ENCODE data around the gene LLCFC1. TPM values are rescaled to one million over a fixed set of nuclear protein-coding genes. Genes with fewer than 3 reads are reported as not detected.

LLCFC1 gene
- total and polyA plus RNA-seq, 2 donors from 2014 or later = not detected

- H3K4me3 ChIP-seq (ENCODE audit: low read length in 3 of 3) = no peak overlapping the region
- no peaks in the 10 kb centered on the region for H3K9me3 ChIP-seq (ENCODE audit: control insufficient read depth in 2 of 3, insufficient read depth in 1 of 3, low read length in 3 of 3)
- no peak overlapping the region for H3K9ac ChIP-seq (ENCODE audit: low read length in 3 of 3)
- no peak for TF ChIP-seq CTCF (IDR thresholded peaks at IDR 0.05; ENCODE audit: borderline replicate concordance, extremely low read depth, insufficient read depth)
- no peaks in the 10 kb centered on the region for H3K36me3 ChIP-seq (ENCODE audit: control insufficient read depth in 2 of 3, insufficient read depth in 3 of 3, low read length in 3 of 3)
- H3K27me3 ChIP-seq (ENCODE audit: control insufficient read depth, insufficient read depth, low read length) = no peaks in the 10 kb centered on the region
- no peak overlapping the region for H3K27ac ChIP-seq (ENCODE audit: low read depth in 2 of 2, low read length in 2 of 2)
- intact Hi-C loops (cut with DNase I) = no loop called here
- peaks cover 0 to 2% (median 0%) of the 10 kb centered on the region in 3 donors for H3K4me1 ChIP-seq (ENCODE audit: control insufficient read depth in 2 of 3, insufficient read depth in 2 of 3, low read depth in 1 of 3, low read length in 3 of 3)
- no peak for DNase-seq
- FAIRE-seq = no peak
These were observed 25.2 kb upstream of the LLCFC1 start for GRCh38 chr7:142914121-142914520.

DNA sequence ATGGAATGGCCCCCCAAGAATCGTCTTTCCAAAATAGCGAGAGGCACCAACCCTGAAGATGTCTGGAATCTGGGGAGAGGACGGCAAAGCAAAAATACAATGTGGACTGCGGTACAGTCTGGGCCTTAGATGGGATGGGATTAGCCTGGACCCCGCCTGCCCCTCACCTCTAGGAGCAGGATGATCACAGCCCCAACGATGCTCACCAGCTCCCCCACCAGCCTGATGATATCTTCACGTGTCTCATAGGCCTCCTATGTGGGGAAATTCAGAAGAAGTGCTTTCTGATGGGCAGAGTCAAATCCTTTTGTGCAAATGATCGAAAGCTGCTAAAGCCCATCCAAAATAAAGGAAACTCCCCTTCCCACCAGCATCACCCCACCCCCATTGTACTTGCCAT lies 24.0 kb upstream of the LLCFC1 start:
- intact Hi-C loops (cut with DNase I) = no loop called here
- FAIRE-seq = no peak

GRCh38 chr7:142916508-142916907 lies 22.8 kb upstream of the LLCFC1 start:
- no peak for TF ChIP-seq CTCF (IDR thresholded peaks at IDR 0.05; ENCODE audit: borderline replicate concordance, extremely low read depth, insufficient read depth)
- no peak overlapping the region for H3K27ac ChIP-seq (ENCODE audit: low read depth in 2 of 2, low read length in 2 of 2)
- no peak overlapping the region for H3K9ac ChIP-seq (ENCODE audit: low read length in 3 of 3)
- FAIRE-seq (no peak), DNase-seq (peak in 4 of 5 donors; percentile 26 to 76 (median 55))
- no peaks in the 10 kb centered on the region for H3K27me3 ChIP-seq (ENCODE audit: control insufficient read depth, insufficient read depth, low read length)
- H3K4me3 ChIP-seq (ENCODE audit: low read length in 3 of 3) = no peak overlapping the region
- intact Hi-C loops (cut with DNase I) = no loop called here
- H3K36me3 ChIP-seq (ENCODE audit: control insufficient read depth in 2 of 3, insufficient read depth in 3 of 3, low read length in 3 of 3) = no peaks in the 10 kb centered on the region
- peaks cover 0 to 2% (median 0%) of the 10 kb centered on the region in 3 donors for H3K4me1 ChIP-seq (ENCODE audit: control insufficient read depth in 2 of 3, insufficient read depth in 2 of 3, low read depth in 1 of 3, low read length in 3 of 3)
- H3K9me3 ChIP-seq (ENCODE audit: control insufficient read depth in 2 of 3, insufficient read depth in 1 of 3, low read length in 3 of 3) = no peaks in the 10 kb centered on the region

More for the DNA sequence above, 24.0 kb upstream of the LLCFC1 start:
- no peak for DNase-seq
- H3K36me3 ChIP-seq (ENCODE audit: control insufficient read depth in 2 of 3, insufficient read depth in 3 of 3, low read length in 3 of 3) = no peaks in the 10 kb centered on the region
- no peak for TF ChIP-seq CTCF (IDR thresholded peaks at IDR 0.05; ENCODE audit: borderline replicate concordance, extremely low read depth, insufficient read depth)
- H3K9me3 ChIP-seq (ENCODE audit: control insufficient read depth in 2 of 3, insufficient read depth in 1 of 3, low read length in 3 of 3) = no peaks in the 10 kb centered on the region
- H3K27me3 ChIP-seq (ENCODE audit: control insufficient read depth, insufficient read depth, low read length) = no peaks in the 10 kb centered on the region
- H3K9ac ChIP-seq (ENCODE audit: low read length in 3 of 3) = no peak overlapping the region
- H3K4me1 ChIP-seq (ENCODE audit: control insufficient read depth in 2 of 3, insufficient read depth in 2 of 3, low read depth in 1 of 3, low read length in 3 of 3) = peaks cover 0 to 2% (median 0%) of the 10 kb centered on the region in 3 donors
- H3K4me3 ChIP-seq (ENCODE audit: low read length in 3 of 3) = no peak overlapping the region
- H3K27ac ChIP-seq (ENCODE audit: low read depth in 2 of 2, low read length in 2 of 2) = no peak overlapping the region

DNA sequence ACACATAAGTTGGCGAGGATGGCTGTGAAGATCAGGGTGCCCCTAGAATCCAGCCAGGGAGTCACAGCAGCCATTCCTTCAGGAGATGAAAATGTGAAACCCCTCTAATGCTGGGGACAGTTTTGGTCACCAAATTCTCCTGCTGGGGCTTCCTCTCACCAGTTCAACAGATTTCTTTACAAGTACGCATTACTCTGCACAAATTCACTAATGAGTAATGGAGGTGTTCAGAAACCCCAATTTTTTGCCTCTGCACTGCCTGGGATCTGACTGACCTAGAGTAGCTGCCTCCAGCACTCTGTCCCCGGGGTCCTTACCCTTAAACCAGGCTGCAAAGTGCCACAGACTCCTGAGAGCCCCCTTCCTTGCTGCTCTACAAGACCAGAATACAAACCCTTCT lies 21.8 kb upstream of the LLCFC1 start:
- H3K9me3 ChIP-seq (ENCODE audit: control insufficient read depth in 2 of 3, insufficient read depth in 1 of 3, low read length in 3 of 3) = no peaks in the 10 kb centered on the region
- H3K9ac ChIP-seq (ENCODE audit: low read length in 3 of 3) = no peak overlapping the region
- no peak for TF ChIP-seq CTCF (IDR thresholded peaks at IDR 0.05; ENCODE audit: borderline replicate concordance, extremely low read depth, insufficient read depth)
- DNase-seq = no peak
- H3K4me3 ChIP-seq (ENCODE audit: low read length in 3 of 3) = no peak overlapping the region
- H3K36me3 ChIP-seq (ENCODE audit: control insufficient read depth in 2 of 3, insufficient read depth in 3 of 3, low read length in 3 of 3) = no peaks in the 10 kb centered on the region
- intact Hi-C loops (cut with DNase I) = no loop called here
- FAIRE-seq = no peak
- no peaks in the 10 kb centered on the region for H3K27me3 ChIP-seq (ENCODE audit: control insufficient read depth, insufficient read depth, low read length)
- H3K4me1 ChIP-seq (ENCODE audit: control insufficient read depth in 2 of 3, insufficient read depth in 2 of 3, low read depth in 1 of 3, low read length in 3 of 3) = peaks cover 0 to 2% (median 0%) of the 10 kb centered on the region in 3 donors
- no peak overlapping the region for H3K27ac ChIP-seq (ENCODE audit: low read depth in 2 of 2, low read length in 2 of 2)

Measured in kidney (tissue), 14 donors.